Measurements from ENCODE around the gene IQCF6.

DNA sequence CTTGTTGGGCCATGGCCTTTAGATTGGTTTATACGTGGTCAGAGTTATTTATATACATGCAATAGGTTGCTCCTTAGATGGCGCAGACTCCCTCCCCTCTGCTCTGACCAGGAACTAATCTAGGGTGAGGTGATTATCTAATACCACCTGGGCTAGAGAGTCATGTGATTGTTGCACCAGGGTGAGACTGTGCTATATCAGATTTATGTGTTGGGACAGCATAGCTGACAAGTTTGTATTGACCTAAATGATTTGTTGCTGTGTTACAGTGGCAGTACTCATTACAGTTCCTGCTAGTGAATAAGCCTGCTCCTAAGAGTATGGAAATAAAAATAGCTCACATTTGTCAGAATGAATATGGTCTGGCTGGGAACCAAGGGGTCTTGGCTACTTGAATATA, 7.2 kb upstream of the IQCF6 start:
- TF ChIP-seq EZH2 (IDR thresholded peaks at IDR 0.05) = no peak
- TF ChIP-seq POLR2AphosphoS5 (IDR thresholded peaks at IDR 0.05; ENCODE audit: borderline replicate concordance, low read depth, low read length) = no peak
- no peak for TF ChIP-seq FOXP2 (optimal IDR thresholded peaks at IDR 0.05; ENCODE audit: control extremely low read depth, extremely low read length, insufficient read depth)
